ENCODE measurements around the gene PDGFC. TPM values are rescaled to one million over a fixed set of nuclear protein-coding genes. Genes with fewer than 3 reads are reported as not detected.
A peak's percentile ranks its signal among the peaks of the same experiment; 100 is the strongest.

PDGFC gene
- polyA plus RNA-seq, 1 experiment, result 72.7 TPM

DNA sequence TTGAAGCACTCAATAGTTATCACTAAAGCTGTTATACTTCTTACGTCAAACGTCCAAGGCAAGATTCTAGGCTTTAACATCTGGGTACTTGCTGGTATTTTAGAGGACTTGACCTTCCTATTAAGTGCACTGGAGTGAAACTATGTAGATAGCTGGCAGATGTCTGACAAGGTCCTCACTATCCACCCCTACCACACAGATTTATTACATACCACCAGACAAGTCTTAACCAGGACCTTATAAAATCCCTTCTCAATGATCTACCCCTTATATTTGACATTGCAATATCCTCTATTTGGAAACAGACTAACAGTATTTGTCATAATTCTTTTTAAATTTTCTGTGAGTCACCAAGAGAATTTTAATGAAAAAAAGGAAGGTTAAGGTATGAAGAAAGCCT, 78.8 kb downstream of the PDGFC start:
- Histone ChIP-seq H3K27ac (ENCODE audit: low read depth, low read length) (no peak overlapping the region), H3K9me3 (ENCODE audit: control insufficient read depth, insufficient read depth, low read length) (no peaks in the 10 kb centered on the region), H3K4me3 (ENCODE audit: low read depth, low read length) (no peak overlapping the region), H3K27me3 (ENCODE audit: control insufficient read depth, insufficient read depth, low read length) (no peaks in the 10 kb centered on the region)
- DNase-seq (ENCODE audit: low read depth, low spot score), result no peak
- CTCF ChIA-PET, result no interaction called here
- TF ChIP-seq, protein P1, sequence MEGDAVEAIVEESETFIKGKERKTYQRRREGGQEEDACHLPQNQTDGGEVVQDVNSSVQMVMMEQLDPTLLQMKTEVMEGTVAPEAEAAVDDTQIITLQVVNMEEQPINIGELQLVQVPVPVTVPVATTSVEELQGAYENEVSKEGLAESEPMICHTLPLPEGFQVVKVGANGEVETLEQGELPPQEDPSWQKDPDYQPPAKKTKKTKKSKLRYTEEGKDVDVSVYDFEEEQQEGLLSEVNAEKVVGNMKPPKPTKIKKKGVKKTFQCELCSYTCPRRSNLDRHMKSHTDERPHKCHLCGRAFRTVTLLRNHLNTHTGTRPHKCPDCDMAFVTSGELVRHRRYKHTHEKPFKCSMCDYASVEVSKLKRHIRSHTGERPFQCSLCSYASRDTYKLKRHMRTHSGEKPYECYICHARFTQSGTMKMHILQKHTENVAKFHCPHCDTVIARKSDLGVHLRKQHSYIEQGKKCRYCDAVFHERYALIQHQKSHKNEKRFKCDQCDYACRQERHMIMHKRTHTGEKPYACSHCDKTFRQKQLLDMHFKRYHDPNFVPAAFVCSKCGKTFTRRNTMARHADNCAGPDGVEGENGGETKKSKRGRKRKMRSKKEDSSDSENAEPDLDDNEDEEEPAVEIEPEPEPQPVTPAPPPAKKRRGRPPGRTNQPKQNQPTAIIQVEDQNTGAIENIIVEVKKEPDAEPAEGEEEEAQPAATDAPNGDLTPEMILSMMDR (IDR thresholded peaks at IDR 0.05; ENCODE audit: low read depth, low read length), result no peak
- POLR2A ChIA-PET, result no interaction called here

- ChIA-PET POLR2A (no interaction called here), CTCF (interaction anchor here (0.6 kb wide), 1 partner anchor 1673 kb away, joined by 3 read pairs; no protein-coding TSS in a partner anchor)
- TF ChIP-seq, protein P1 (IDR thresholded peaks at IDR 0.05; ENCODE audit: low read depth, low read length), result no peak
- Histone ChIP-seq H3K27ac (ENCODE audit: low read depth, low read length) (no peak overlapping the region), H3K4me3 (ENCODE audit: low read depth, low read length) (no peak overlapping the region), H3K9me3 (ENCODE audit: control insufficient read depth, insufficient read depth, low read length) (no peaks in the 10 kb centered on the region), H3K27me3 (ENCODE audit: control insufficient read depth, insufficient read depth, low read length) (no peaks in the 10 kb centered on the region)
- DNase-seq (ENCODE audit: low read depth, low spot score), result peak; percentile 33
Measured at GRCh38 chr4:156889616-156890594, 81.7 kb downstream of the PDGFC start.

DNA sequence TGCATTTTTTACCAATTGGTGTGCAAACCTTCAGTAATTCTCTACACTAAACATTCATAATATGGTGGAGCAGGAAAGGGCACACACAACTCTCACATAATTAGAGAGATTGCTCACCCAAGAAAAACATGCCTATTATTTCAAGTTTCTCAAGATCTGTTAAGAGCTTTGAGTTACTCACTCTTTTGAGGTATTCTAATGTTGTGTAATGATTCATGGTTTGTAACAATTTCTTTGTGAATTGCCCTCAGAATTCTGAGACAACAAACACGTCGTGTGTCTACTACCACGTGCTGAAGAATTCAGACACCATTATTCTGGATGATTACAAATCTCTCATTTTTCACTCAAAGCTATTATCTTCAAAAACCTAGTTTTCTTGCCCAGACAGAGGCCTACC, 82.8 kb downstream of the PDGFC start:
- Histone ChIP-seq H3K27me3 (ENCODE audit: control insufficient read depth, insufficient read depth, low read length) (no peaks in the 10 kb centered on the region), H3K27ac (ENCODE audit: low read depth, low read length) (no peak overlapping the region), H3K9me3 (ENCODE audit: control insufficient read depth, insufficient read depth, low read length) (no peaks in the 10 kb centered on the region), H3K4me3 (ENCODE audit: low read depth, low read length) (no peak overlapping the region)
- POLR2A ChIA-PET, result no interaction called here
- CTCF ChIA-PET, result no interaction called here
- TF ChIP-seq, protein P1 (IDR thresholded peaks at IDR 0.05; ENCODE audit: low read depth, low read length), result no peak
- DNase-seq (ENCODE audit: low read depth, low spot score), result no peak

DNA sequence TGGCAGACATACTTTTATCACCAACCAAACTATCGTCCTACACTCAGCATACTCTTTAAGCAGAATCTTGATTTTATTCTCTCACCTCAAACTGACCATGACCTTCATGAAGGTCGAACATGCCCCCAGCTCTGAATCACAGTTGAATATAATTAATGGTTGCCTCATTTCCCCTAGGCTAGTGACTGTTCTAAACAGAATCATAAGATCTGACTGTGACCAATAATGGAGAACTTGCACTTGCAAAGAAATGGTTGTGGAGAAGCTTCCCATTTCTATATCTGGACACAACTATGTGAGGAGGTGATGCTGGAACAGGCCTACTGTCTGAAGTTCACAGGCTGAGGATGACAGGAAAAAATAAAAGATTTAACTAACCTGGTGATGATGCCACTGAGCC, 85.1 kb downstream of the PDGFC start:
- TF ChIP-seq, protein P1 (IDR thresholded peaks at IDR 0.05; ENCODE audit: low read depth, low read length), result no peak
- no peaks in the 10 kb centered on the region for H3K9me3 ChIP-seq (ENCODE audit: control insufficient read depth, insufficient read depth, low read length)
- no peaks in the 10 kb centered on the region for H3K27me3 ChIP-seq (ENCODE audit: control insufficient read depth, insufficient read depth, low read length)
- no peak for DNase-seq (ENCODE audit: low read depth, low spot score)
- ChIA-PET CTCF (interaction anchor here (0.8 to 0.9 kb wide), 2 partner anchors 33 to 82 kb away, joined by 3 read pairs; no protein-coding TSS in a partner anchor), POLR2A (no interaction called here)
- H3K27ac ChIP-seq (ENCODE audit: low read depth, low read length), result no peak overlapping the region
- no peak overlapping the region for H3K4me3 ChIP-seq (ENCODE audit: low read depth, low read length)

DNA sequence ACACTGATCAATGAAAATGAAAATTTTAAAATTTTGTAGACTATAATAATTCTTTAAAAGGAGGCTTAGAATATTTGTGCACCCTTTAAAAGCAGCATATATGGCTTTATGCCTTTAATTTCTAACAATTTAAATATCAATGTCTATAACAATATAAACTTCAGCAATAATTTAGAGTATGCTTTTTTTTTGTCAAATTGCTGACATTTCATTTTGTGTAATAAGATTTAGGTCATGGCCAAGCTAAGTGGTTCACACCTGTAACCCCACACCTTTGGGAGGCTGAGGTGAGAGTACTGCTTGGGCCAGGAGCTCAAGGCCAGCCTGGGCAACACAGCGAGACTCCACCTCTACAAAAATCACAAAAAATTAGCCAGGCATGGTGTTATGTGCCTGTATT, 86.2 kb downstream of the PDGFC start:
- ChIA-PET CTCF (no interaction called here), POLR2A (no interaction called here)
- Histone ChIP-seq H3K9me3 (ENCODE audit: control insufficient read depth, insufficient read depth, low read length) (no peaks in the 10 kb centered on the region), H3K4me3 (ENCODE audit: low read depth, low read length) (no peak overlapping the region), H3K27ac (ENCODE audit: low read depth, low read length) (no peak overlapping the region), H3K27me3 (ENCODE audit: control insufficient read depth, insufficient read depth, low read length) (no peaks in the 10 kb centered on the region)
- TF ChIP-seq, protein P1 (IDR thresholded peaks at IDR 0.05; ENCODE audit: low read depth, low read length), result no peak
- no peak for DNase-seq (ENCODE audit: low read depth, low spot score)
